ENCODE data around the gene EXOC4. TPM values are rescaled to one million over a fixed set of nuclear protein-coding genes. Genes with fewer than 3 reads are reported as not detected.

EXOC4 gene
- total and polyA plus RNA-seq, 9 donors, result 26.8 to 80.5 (median 70.7) TPM

DNA sequence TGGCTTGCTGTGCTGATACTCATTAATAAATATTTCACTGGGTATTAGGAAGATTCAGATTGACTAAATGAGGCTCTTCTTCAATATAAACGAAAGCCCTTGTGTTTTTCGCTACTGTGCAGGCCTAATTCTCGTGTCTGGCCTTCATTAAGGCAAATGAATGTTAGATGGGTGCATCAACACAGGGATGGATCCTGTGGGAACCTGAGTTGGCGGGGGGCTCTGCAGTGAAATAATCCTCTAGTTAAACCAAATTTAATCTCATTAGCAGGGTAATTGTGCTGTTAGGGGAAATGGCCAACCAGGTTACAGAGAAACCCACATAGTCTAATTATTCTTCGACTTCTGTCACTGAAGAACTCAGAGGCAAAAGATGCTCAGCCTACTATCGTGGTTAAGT lies 548.5 kb downstream of the EXOC4 start:
- Histone ChIP-seq H3K4me3 (no peak overlapping the region), H3K36me3 (no peaks in the 10 kb centered on the region), H3K27ac (no peak overlapping the region), H3K9me3 (no peaks in the 10 kb centered on the region), H3K27me3 (no peaks in the 10 kb centered on the region), H3K4me1 (ENCODE audit: insufficient read depth) (no peaks in the 10 kb centered on the region)
- TF ChIP-seq EP300 (IDR thresholded peaks at IDR 0.05) (no peak), POLR2A (IDR thresholded peaks at IDR 0.05) (no peak), CTCF (IDR thresholded peaks at IDR 0.05) (no peak)
- no peak for DNase-seq
- intact Hi-C loops (cut with DNase I), result no loop called here
- WGBS, 3 donors, result 79 to 82% (median 81%) methylated on average over 6 of the region's 6 CpGs

DNA sequence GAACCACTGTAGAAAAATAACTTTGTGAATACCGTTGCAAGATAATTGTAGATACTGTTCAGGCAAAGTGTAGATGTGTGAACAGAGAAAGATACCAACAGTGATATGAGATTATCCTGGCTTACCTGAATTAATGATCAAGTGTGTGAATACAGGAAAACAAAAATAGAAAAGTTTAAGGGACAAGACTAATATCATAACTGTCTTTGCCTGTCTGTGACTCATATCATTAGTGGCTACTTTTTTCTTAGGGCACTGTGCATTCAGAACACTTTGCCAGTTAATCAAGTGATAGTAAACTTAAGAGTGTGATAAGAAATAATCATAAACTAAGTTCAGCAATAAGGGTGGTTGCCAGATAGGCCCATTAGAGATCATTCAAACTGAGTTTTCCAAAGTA lies 551.2 kb downstream of the EXOC4 start:
- no peaks in the 10 kb centered on the region for H3K27me3 ChIP-seq
- no peak overlapping the region for H3K4me3 ChIP-seq
- intact Hi-C loops (cut with DNase I), result no loop called here
- H3K4me1 ChIP-seq (ENCODE audit: insufficient read depth), result no peaks in the 10 kb centered on the region
- no peaks in the 10 kb centered on the region for H3K36me3 ChIP-seq
- H3K9me3 ChIP-seq, result no peaks in the 10 kb centered on the region
- no peak for DNase-seq
- H3K27ac ChIP-seq, result no peak overlapping the region
- TF ChIP-seq POLR2A (IDR thresholded peaks at IDR 0.05) (no peak), EP300 (IDR thresholded peaks at IDR 0.05) (no peak), CTCF (IDR thresholded peaks at IDR 0.05) (no peak)
- WGBS, 3 donors, result 89 to 94% (median 90%) methylated on average over 1 of the region's 1 CpG

GRCh38 chr7:133805426-133805825 lies 552.5 kb downstream of the EXOC4 start:
- H3K27ac ChIP-seq, result no peak overlapping the region
- no peaks in the 10 kb centered on the region for H3K27me3 ChIP-seq
- no peaks in the 10 kb centered on the region for H3K9me3 ChIP-seq
- no peaks in the 10 kb centered on the region for H3K4me1 ChIP-seq (ENCODE audit: insufficient read depth)
- TF ChIP-seq POLR2A (IDR thresholded peaks at IDR 0.05) (no peak), EP300 (IDR thresholded peaks at IDR 0.05) (no peak), CTCF (IDR thresholded peaks at IDR 0.05) (no peak)
- no peaks in the 10 kb centered on the region for H3K36me3 ChIP-seq
- WGBS, 3 donors, result 86 to 93% (median 91%) methylated on average over 2 of the region's 2 CpGs
- H3K4me3 ChIP-seq, result no peak overlapping the region
- intact Hi-C loops (cut with DNase I), result no loop called here
- no peak for DNase-seq

DNA sequence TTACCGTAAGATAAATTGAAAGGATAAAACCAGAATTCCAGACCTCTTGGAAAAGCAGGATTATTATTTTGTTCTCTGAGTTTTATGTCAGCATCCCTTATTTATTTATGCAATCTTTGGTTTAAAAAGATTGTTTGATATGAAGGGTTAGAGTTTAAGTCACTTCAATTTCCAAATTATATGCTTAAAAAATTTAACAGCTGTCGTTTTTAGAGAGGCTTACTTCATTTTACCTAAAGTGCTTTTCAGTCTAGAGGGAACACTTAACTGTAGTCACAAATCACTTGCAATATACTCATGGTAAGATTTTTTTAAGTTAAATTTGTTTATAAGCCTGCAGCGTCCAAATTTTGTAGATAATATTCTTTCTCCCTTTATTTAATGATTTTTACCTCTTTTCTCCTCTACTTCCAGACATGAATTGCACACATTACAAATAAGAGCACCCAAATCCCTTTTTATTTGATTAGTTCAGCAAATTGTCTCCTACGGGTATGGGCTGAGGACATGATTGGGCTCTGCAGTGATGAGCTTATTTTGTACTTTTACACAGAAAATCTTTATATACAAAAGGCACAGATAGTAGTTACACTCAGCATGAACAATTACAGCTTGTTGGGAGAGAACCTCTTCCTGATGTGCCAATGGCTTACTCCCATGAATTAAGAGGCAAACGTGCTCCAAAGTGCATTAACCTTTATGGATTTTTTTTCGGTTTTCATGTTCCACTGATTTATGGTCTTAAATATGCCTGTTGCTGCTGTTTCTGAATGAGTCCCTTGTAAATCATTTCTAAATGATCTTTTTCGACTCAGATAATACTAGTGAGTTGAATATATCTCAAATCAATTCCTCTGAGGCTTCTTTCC lies 555.0 kb downstream of the EXOC4 start:
- Histone ChIP-seq H3K36me3 (no peaks in the 10 kb centered on the region), H3K27ac (no peak overlapping the region), H3K27me3 (no peaks in the 10 kb centered on the region), H3K9me3 (no peaks in the 10 kb centered on the region), H3K4me3 (no peak overlapping the region), H3K4me1 (ENCODE audit: insufficient read depth) (no peaks in the 10 kb centered on the region)
- 59 to 63% (median 61%) methylated on average over 7 of the region's 7 CpGs for WGBS, 3 donors
- no peak for TF ChIP-seq CTCF (IDR thresholded peaks at IDR 0.05)
- TF ChIP-seq EP300 (IDR thresholded peaks at IDR 0.05), result no peak
- TF ChIP-seq POLR2A (IDR thresholded peaks at IDR 0.05), result no peak
- DNase-seq, result no peak
- intact Hi-C loops (cut with DNase I), result no loop called here

Data from ovary (tissue), 9 donors.